Fibroblast of skin of abdomen (primary cell): ENCODE data around the gene TSC22D1.
A peak's percentile ranks its signal among the peaks of the same experiment; 100 is the strongest.

Experiments used
- DNase-seq: peaks from one replicate; pipeline ENCODE4 v3.0.0-alpha.2; 2013

Gene TSC22D1

DNA sequence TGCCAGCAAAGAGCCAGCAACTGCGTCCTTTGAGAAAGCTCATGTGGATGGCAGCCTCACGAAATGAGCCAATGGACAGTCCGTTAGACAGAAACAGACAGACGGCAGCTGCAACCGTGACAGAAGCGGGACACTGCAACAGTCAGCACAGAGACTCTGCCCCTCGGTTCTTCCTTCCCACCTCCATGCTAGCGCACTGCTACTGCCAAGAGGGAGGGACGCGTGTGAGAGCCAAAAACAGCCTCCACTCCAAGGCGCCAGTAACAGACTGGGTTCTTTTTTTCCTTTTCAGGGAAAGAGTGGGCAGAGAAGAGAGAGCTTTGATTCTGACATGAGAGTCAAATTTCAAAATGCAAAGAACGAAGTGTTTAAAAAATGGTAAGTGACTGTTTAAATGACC lies 125.0 kb downstream of the TSC22D1 start:
- DNase-seq, result no peak

DNA sequence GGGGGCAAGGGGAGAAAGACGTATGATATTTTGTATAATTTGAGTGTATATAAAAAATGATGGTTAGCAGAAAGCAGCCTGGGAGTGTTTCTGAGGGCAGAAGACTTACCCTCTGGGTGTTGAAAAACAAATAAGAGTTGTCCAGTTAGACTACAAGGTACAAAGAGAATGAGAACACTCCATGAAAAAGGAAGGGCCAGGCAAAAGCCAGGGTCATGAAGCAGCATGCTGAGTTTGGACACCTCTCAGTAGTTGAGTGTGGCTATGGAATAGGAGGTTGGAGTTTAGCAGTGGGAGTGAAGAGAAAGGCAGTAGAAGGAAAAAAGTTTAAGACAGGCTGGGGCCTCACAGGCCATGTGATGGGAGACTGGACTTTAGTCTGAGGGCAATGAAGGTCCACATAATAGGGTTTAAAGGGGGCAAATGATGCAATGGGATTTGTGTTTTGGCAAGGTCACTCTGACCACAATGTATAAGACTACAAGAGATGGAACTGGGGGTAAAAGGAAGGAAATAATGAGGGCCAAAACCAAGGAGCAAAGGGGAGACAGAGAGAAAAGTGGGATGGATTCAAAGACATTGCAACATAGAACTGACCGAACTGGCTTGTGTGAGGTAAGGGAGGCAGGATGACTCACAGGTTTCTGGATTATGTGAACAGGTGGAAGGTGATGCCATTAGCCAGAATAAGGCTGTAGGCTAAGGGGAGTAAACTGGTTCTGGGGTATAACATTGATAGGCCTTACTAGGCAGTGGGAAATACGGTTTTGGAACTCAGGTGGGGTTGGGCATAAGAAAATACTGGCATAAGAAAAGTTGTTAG lies 125.9 kb downstream of the TSC22D1 start:
- no peak for DNase-seq

DNA sequence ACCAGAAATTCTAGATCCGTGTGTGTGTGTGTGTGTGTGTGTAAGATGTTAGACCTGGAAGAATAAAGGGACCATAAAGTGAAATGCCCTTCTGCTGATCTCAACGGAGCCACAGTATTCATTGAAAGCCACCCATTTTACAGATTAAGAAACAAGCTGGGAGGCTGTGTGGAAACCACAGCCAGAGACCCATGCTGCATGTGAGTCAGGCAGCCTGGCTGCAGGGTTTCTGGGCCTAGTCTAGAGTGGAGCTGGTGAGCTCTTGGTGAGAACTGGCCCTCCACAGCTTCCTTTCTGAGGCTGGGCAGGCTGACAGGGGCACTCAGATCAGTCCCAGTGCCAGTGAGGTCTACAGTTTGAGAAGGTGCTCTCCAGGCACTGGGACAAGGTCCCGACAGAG lies 127.3 kb downstream of the TSC22D1 start:
- DNase-seq, result no peak

DNA sequence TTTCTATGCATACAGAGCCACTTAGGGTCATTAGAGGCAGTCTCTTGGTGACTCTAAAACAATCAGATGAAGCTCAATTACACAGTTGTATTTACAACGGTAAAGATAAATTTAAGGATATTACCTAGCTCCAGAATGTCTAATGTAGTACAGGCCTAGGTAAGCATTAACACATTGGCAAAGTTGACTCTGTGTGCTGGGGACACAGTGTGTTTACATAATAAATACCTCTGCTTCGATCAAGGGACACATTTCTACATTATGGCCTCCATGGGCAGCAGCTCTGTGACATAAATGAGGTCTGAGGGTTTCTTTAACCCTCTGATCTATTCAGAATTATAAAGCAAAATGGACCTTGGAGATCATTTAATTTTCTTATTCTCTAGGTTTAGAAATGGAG lies 127.8 kb downstream of the TSC22D1 start:
- no peak for DNase-seq

DNA sequence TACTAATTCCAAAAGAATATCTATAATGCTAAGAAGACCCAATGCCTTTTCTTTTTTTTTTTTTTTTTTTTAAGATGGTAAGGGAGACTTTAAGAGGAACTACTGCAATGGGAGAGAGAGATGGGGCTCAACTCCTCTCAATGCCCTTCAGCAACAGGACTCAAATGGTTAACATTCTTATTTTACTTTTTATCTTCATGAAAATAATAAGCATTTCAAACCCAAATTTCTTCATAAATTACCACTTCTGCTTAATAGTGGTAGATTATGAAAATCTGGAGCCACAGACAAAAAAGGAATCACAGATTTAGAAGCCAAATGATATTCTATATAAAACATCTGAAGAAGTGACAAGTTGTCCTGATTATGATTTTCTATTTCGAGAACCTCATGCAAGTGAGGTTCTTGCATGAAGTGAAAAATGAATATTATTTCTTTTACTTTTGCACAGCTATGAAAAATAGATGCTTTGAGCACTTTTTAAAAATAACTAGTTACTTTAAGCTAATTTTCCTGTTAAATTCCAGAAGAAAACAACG lies 128.3 kb downstream of the TSC22D1 start:
- DNase-seq, result no peak

DNA sequence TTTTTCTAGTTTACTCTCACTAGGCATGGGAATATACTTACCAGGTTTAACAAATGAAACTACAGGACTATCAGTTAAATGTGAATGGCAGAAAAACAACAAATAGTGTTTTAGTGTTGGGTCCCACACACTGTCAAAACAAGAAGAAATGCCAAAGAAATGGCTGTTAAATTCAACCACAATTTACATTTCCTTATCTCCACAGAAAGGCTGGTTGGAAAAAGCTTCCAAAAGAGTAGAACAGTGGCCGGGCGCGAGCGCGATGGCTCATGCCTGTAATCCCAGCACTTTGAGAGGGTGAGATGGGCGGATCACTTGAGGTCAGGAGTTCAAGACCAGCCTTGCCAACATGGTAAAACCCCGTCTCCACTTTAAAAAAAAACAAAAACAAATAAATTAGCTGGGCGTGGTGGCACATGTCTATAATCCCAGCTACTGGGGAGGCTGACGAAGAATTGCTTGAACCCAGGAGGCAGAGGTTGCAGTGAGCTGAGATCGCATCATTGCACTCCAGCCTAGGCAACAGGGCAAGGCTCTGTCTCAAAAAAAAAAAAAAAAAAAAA lies 136.0 kb downstream of the TSC22D1 start:
- no peak for DNase-seq

DNA sequence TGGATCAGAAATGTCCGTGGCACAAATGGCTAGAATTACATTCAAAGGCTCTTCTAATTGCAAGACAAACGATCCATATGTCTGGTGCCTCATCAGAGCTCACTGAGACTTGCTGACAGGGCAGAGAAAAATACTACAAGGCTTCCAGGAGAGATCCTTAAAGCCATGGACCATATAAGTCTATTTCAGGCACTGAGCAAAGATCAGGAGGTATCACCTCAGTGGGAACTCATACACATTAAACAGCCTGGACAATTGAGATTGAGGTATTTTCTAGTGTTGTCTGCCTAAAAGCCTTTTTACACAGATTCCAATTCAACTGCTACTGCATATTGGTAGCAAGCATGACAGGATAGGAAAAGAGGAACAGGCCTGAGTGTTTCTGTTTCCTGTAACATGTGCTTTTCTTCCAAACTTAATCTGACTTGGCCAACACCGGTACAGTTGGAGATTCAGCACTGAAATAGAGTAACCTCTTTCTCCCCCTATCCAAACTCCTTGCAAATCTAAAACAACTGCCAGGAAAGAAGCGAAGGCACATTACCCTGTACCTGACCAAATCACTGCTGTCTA lies 136.6 kb downstream of the TSC22D1 start:
- no peak for DNase-seq

DNA sequence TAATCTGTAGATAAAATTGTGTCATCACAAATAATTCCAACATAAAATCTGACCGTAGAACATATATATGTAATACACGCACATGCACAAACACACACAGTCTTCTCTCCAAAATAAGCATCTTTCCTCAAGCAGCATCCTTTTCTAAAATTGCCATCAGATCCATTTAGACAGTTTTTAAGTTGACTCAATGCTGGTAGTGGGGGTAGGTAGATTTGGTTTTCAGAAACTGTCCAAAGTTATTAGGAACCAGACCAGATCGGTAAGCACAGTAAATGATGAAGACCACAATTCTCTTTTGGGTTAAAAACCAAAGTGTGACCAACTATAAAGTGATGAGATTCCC lies 137.9 kb downstream of the TSC22D1 start:
- DNase-seq, result no peak

DNA sequence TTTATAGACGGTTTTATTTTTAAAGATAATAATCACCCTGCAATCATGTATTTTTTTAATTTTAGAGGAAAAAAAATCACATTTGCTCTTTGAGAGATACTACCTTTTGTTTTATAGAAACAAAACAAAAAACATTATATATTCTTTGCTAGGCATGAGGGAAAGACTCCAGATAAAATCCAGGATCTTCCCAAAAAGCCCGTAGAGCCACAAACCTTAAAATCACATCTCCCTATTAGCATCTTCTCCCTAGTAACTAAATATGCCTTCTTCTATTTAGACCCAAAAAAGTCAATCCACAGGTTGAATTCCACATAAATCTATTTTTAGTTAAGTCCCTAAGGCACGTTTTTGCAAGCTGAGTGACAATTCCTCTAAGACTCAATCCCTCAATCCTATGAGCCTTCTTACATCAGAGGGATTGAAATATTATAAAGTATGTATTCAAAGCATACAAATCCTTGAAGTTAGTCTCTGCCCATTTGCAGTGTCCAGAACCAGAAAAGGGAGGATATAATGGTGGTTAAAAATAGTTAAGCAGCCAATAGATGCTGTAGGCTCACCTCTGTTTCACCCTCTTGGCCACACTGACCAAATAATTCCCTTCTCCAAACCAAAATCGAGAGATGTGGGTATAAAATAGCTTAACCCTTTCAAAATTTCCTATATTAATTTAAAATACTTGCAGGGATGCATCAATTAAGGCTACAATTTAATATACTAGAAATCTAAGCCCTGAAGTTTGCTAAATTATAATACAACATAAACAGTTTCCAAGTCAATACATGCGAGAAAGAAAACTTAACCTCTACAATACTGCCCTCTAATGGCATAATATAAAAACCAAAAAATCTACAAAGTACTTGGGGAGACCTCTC lies 138.5 kb downstream of the TSC22D1 start:
- DNase-seq, result peak; percentile 44

DNA sequence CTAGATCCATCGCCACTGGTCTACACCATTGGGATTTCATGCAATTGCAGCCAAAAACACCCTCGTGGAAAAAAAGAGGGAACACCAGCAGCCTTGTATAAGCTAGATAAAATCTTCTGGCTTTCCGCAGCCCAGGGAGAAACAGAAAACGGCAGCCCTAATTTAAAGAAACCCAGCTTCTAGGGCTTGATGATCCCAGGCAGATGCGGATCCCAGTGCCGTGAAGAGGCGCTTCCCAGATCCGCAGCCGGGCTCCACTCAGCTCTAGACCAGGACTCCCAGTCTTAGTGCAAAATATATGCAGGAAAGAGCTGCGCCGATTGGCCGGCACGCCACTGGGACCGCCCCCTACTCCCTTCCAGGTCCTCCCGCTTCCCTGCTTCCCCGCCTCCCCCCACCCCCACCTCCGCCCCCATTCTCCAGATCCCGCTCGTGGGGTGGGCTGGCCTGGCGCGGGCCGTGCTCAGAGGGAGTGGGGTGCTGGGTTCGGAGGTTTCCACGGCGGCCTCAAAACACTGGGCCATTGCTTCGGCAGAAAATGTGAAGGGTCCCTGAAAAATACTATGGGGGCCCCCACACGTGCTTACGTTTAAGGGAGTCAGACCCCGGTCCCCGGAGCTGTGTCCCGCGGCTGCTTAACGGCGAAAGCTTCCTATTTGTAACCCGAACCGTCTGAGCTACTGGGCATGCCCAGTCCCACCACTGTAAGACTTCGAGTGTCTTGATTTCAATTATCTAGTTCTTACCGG lies 139.4 kb downstream of the TSC22D1 start:
- DNase-seq, result peak; percentile 94

DNA sequence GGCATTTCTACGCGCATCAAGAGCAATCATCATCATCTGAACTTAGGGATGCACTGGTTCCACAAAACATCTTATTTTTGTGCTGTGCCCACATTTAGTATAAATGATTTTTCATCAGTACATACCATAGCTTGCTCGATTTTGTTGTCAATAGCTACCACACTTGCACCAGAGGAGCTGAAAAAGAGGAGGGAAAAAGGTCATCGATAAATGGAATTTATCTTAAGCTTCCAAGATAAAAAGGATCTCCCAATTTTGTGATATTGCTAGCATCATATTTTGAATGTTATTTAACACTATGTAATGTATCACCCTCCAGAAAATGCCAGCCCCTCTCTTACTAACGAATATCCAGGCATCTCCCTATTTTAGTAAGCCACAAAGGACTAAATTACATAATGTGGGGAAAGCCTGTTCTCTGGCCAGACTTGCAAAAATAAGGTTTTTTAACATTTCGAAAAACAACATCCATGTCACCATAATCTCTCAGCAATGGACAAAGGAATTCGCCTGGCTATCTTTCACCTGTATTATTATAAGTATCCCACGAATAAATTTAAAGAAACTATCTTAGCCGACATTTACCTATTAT lies 140.1 kb downstream of the TSC22D1 start:
- DNase-seq, result no peak

DNA sequence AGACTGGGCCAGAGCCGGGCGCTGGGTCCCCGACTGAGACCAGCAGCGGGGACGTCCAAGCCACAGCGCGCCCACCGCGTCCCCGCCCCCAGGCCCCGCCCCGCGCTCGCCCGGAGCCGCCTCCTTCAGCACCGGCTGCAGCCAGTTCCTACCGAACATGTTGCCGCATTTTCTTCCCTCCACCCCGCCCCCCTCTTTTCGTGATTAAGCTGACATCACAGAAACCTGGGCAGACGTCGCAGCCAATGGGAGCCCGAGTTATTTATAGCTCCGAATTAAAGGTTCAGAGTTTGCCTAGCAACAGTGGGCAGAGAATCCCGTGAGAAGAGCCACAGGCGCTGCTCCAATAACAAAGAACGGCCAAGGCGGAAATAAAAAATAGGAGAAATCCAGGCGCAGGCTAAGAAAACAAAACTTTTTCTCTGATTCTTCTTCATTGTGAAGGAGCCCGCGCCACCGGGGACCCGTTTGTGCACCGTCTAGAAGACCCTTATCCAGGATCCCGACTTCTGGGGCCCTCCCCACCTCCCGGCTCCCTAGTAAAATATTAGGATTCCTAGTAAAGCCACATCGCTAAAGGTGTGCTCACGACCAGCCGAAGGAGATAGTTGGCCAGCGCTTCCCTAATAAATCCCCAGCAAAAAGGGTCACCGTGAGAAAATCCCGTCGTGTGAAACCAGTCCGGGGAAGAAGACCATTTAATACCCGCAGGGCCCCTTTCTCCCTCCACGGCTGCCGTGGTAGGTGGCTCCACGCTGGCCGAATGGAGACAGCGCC lies 140.8 kb downstream of the TSC22D1 start:
- DNase-seq, result peak; percentile 98

DNA sequence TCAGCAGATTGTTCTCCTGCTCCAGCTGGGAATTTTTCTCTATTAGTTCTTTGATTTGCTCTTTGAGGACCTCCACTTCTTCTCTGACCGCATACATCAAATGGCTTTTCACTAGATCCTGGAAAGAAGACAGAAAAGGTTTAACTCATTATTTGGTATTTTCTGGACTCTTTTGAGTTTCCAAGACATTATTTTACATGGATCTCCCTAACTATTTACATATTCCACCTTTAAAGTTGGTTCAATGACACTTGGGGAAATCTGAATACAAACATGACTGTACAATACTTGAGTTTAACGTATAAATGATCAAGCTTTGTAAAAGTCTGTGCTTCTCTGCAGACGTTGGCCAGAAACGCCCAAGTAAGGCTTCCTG lies 141.4 kb downstream of the TSC22D1 start:
- DNase-seq, result no peak

DNA sequence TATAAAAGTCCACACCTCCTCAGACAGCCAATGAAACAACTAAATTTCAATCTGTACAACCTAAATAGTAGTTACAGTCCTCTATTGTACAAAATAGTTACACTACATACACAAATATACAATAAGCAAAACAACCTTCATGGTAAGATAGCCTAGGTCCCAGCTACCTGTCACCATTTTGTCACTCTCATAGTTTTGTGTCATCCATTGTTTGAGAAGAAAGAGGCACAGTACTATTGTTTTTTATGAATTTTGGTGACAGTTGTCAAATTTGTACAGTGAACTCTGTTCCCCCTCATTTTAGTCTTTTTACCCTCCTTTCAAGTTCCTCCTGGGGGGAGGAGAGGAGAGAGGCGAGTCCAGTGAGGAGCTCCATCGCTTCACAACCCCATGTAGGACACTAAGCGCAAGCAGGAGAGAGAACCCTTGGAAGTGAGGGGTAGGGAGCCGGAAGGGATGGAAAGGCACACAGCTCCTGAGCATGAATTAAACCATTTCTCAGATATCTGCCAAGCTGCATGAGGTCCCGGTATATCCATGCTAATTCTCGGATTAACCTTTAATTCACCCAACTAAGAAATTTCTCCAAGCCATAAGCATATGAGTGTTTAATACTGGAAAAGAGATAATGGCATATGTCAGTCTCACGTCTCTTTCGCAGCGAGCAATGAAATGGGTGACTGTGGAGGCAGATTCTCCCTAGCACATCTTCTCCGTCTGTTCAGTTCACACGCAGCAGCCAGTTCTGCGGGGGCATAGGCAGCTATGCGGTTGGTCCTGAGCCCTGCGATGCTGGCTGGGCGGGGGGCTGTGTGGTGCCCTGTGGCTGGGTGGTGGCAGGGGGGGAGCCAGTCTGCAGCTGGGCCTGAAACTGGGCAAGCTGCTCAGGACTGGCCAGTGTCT lies 142.0 kb downstream of the TSC22D1 start:
- DNase-seq, result no peak

DNA sequence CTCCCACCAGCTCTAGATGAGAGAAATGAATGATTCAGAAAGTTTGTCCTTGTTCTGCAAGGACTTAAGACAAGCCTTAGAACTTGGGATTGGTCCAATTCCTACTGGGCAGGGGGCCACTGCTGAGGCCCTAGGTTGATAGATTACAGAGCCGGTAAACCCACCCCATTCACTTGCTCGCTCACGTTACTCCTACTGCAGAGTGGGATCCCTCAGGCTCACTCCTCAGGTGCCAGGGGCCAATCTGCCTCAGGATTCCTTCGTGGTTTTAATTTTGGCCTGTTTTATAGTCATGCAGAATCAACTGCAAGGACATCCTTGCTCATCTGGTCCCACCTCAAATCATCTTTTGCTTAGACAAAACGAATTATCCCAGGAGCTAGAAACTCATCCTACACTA lies 143.5 kb downstream of the TSC22D1 start:
- no peak for DNase-seq

DNA sequence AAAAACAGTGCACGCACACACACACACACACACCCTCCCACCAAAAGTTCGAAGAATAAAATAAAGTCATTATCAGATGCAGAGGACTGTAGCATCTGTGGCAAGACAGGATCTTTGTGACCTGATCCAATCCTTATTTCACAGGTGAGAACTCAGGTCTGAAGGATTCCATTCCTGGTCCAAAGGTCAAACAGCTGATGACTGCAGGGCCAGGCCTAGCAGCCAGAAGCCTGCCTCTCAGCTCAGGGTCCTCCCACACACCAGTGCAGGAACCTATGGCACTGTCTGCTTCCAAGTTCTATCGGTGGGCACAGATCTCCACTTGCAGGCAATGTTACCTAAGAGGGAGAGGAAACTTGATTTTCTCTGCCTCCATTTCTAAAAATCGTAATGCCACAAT lies 145.0 kb downstream of the TSC22D1 start:
- no peak for DNase-seq

DNA sequence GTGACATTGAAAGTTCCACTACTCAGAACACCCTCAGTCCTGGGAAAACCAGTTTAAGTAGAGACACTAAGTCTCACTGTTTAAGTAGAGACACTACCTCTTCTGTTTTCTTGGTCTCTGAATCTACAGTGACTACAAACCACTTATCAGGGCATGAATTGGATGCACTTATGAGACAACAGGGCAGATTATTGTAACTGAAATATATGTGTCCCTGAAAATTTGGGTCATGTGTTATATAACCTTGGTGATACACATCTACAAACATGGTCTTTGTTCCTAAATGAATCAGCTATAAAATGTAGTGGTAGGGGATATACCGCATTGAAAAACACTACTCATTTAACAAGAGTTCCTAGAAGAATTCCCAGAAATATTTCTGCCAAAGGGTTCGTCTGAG lies 146.8 kb downstream of the TSC22D1 start:
- no peak for DNase-seq

DNA sequence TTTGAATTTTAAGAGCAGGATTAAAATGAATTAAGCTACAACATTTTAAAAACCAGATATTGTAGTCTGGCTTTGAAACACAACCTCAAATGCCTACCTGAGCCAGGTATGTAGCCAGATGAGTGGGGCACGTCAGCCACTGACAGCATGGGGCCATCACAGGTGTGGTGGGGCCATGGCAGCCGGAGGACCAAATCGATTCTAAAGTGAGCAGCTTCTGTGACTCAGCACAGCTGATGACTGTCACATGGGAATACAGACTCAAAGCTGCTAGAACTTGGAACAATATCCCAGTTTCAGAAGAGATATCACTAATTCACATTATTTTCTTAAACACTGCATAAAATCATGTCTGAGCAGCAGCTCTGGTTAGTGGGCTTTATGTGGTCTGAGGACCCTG lies 149.7 kb downstream of the TSC22D1 start:
- no peak for DNase-seq

DNA sequence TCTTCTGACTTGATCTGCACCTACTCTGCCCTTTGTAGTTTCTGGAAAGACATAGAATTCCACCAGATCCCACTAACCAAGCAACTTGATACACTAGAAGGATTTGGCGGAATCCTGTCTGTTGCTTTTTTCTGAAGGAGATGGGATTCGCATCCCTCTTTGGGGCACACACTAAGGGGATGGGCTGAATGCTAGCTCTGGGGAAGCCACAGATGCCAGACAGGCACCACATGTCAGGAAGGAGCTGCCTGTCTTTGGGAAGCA lies 150.4 kb downstream of the TSC22D1 start:
- no peak for DNase-seq
